Retina (tissue), 1 donor: Measurements from ENCODE around the gene CCT7.
"Not testable (repeated sequence)": the region's sequence is repeated elsewhere in the genome, so short reads cannot be mapped to it uniquely, and the experiment has no call there.

Experiments used
- DNase-seq: peaks from one replicate; pipeline ENCODE4 v3.0.0-alpha.2; 2016

CCT7 gene

GRCh38 chr2:73255907-73256617, 22.0 kb downstream of the CCT7 start:
- DNase-seq = no peak

- no peak for DNase-seq
These were observed 22.5 kb downstream of the CCT7 start for GRCh38 chr2:73256618-73256922.

GRCh38 chr2:73257021-73257420, 22.9 kb downstream of the CCT7 start:
- DNase-seq = no peak

- no peak for DNase-seq
These were observed 23.5 kb downstream of the CCT7 start for GRCh38 chr2:73257425-73258125.

GRCh38 chr2:73258186-73258912, 24.2 kb downstream of the CCT7 start:
- DNase-seq = no peak

- no peak for DNase-seq
These were observed 24.8 kb downstream of the CCT7 start for GRCh38 chr2:73258913-73259215.

GRCh38 chr2:73259276-73259675, 25.2 kb downstream of the CCT7 start:
- no peak for DNase-seq

- no peak for DNase-seq
These were observed 25.7 kb downstream of the CCT7 start for GRCh38 chr2:73259704-73260337.

GRCh38 chr2:73260338-73260984, 26.4 kb downstream of the CCT7 start:
- DNase-seq = peak; percentile 48

GRCh38 chr2:73262108-73262651, 28.1 kb downstream of the CCT7 start:
- no peak for DNase-seq

GRCh38 chr2:73262691-73263429, 28.8 kb downstream of the CCT7 start:
- not testable (repeated sequence) for DNase-seq

GRCh38 chr2:73263540-73264331, 29.6 kb downstream of the CCT7 start:
- DNase-seq = no peak

- no peak for DNase-seq
These were observed 30.2 kb downstream of the CCT7 start for GRCh38 chr2:73264332-73264606.

- DNase-seq = no peak
These were observed 30.7 kb downstream of the CCT7 start for GRCh38 chr2:73264783-73265182.

GRCh38 chr2:73265298-73266060, 31.4 kb downstream of the CCT7 start:
- DNase-seq = no peak

- no peak for DNase-seq
These were observed 32.2 kb downstream of the CCT7 start for GRCh38 chr2:73266061-73266901.

- no peak for DNase-seq
These were observed 32.9 kb downstream of the CCT7 start for GRCh38 chr2:73267008-73267407.

GRCh38 chr2:73268366-73268829, 34.3 kb downstream of the CCT7 start:
- DNase-seq = no peak

GRCh38 chr2:73268830-73269685, 35.0 kb downstream of the CCT7 start:
- peak; percentile 84 for DNase-seq
